Head of caudate nucleus (tissue), 42 donors: Measurements from ENCODE around the gene ASB18.
"Not testable (repeated sequence)": the region's sequence is repeated elsewhere in the genome, so short reads cannot be mapped to it uniquely, and the experiment has no call there.

Experiments used
- DNase-seq, 42 donors: peaks; one replicate each; pipeline versions ENCODE4 v3.0.0 to v3.0.0-alpha.2; 2020 to 2021; ENCODE audit warnings: mixed read lengths in 7 of 42
- intact Hi-C: fragments of 100-400 bp; cut with DNase I; formaldehyde crosslinking; loops from one replicate; pipeline ENCODE4 v1.15.0; 2022

Gene ASB18

GRCh38 chr2:236288373-236288772, 24.2 kb upstream of the ASB18 start:
- DNase-seq, intact Hi-C loops: not testable (repeated sequence)

- DNase-seq, result no peak
- intact Hi-C loops, result no loop called here
These were observed 23.4 kb upstream of the ASB18 start for GRCh38 chr2:236287656-236288055.

DNA sequence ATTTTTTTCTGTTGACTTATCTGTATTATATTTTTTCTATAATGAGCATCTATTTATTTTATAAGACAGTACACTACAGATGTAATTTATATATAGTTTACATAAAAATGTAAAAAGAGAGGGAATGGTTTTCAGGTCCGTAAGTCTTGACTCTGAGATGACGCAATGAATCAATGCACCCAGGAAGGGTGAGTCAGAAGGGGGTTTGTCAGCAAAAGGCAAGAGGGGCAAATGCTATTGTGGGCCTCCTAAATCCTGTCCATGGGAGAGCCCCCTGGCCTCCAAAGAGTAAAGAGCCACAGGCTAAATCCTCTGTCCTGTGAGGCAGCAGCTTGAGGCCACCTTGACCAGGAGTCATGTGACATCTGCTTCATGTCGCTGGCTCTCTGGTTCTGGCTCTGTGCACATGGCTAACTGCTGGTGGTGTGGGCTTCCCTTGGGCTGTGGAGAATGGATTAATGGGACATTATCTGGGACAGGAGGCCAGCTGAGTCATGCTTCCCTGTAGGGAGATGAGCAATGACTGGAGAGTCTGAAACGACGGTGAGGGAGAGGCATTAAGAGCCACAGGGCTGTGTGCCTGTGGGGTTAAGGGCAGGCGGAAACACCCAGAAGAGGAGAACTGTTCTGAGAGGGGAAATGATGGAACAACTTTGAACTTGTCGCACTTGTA, 22.8 kb upstream of the ASB18 start:
- no peak for DNase-seq
- intact Hi-C loops, result no loop called here

GRCh38 chr2:236284208-236284607, 20.0 kb upstream of the ASB18 start:
- intact Hi-C loops, result no loop called here
- DNase-seq, result no peak

GRCh38 chr2:236282406-236282805, 18.2 kb upstream of the ASB18 start:
- intact Hi-C loops, result no loop called here
- no peak for DNase-seq

- DNase-seq, result no peak
- intact Hi-C loops, result no loop called here
These were observed 17.2 kb upstream of the ASB18 start for GRCh38 chr2:236281423-236281822.

DNA sequence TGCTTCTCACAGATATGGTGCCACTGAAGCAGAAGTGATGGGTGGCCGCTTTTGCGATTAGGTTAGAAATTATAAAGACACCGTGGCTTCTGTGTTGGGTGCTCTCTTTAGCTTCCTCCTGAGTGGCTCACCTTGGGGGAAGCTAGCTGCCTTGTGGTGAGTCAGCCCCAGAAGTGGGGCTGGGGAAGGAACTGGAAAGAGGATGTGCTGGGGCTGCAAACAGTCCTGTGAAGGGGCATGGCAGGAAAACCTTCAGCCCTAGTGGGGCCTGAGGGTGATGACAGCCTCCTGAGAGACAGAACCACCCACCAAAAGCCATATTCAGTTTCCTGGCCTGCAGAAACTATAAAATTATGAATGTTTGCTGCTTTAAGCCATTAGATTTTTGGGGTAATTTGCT, 8.9 kb upstream of the ASB18 start:
- DNase-seq, result no peak
- intact Hi-C loops, result no loop called here

DNA sequence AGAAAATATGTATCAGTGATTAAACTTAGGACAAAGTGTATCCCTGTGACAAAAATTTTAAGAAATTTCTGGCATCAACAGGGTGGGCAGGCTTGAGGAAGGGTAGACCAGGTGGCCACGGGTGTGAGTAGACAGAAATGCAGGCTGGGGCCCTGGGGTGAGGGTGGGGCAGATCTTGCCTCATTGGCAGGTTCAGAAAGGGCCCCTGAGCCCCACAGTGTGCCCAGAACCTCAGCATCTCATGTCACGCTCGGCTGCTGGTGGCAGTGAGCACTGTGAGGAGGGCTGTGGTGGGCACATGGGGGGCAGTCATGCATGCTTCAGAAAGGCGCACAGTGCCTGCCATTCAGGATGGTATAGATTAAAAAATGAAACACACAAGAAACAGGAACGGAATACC, 7.6 kb upstream of the ASB18 start:
- intact Hi-C loops, result no loop called here
- DNase-seq, result no peak

DNA sequence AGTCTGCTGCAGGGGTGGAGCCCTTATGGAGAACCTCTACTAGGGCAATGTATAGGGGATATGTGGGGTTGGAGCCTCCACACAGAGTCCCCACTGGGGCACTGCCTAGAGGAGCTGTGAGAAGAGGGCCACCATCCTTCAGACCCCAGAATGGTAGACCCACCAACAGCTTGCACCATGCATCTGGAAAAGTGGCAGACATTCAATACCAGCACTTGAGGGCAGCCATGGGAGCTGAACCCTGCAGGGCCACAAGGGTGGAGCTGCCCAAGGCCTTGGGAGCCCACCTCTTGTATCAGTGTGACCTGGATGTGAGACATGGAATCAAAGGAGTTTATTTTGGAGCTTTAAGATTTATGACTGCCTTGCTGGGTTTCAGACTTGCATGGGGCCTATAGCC, 5.7 kb upstream of the ASB18 start:
- intact Hi-C loops, DNase-seq: not testable (repeated sequence)

GRCh38 chr2:236265675-236266074, 1.5 kb upstream of the ASB18 start:
- intact Hi-C loops, result no loop called here
- no peak for DNase-seq

- no peak for DNase-seq
- intact Hi-C loops, result no loop called here
These were observed 2.0 kb downstream of the ASB18 start for GRCh38 chr2:236262238-236262637.

DNA sequence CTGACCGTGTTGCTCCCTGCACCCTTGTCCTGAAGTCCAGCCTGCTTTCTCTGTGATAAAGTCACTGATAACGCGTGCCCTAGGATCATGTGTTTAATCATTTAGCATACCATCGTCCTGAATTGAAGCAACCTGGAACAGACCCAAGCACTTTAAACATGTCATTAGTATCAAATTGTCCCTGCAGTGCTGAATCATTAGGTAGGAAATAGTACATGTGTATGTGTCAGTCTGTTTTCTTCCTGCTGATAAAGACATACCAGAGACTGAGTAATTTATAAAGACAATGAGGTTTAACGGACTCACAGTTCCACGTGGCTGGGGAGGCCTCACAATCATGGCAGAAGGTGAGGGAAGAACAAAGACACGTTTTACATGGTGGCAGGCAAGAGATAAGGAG, 2.8 kb downstream of the ASB18 start:
- intact Hi-C loops, result no loop called here
- DNase-seq, result no peak

- no peak for DNase-seq
- intact Hi-C loops, result no loop called here
These were observed 4.8 kb downstream of the ASB18 start for GRCh38 chr2:236259371-236259770.

DNA sequence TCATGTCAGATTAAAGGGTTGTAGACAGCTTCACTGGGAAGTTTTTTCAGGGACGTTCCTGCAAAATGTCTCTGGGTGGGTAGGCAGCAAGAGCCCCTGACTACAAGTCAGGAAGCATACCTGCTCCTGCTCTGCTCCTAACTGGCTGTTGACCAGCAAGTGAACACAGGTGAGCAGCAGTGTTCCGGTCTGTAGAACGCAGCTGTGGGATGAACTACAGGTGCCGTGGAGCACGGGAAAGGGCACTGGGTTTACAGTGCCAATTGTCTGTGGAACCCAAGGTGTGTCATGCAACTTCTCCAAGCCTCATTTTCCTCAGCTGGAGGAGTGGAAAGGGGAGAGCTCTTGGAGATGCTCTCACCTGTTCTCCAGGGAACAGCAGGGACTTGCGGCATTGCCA, 6.6 kb downstream of the ASB18 start:
- intact Hi-C loops, result no loop called here
- DNase-seq, result no peak

GRCh38 chr2:236257136-236257535, 7.1 kb downstream of the ASB18 start:
- DNase-seq, result no peak
- intact Hi-C loops, result no loop called here

GRCh38 chr2:236256366-236256985, 7.7 kb downstream of the ASB18 start:
- intact Hi-C loops, result no loop called here
- no peak for DNase-seq

- DNase-seq, result no peak
- intact Hi-C loops, result no loop called here
These were observed 9.5 kb downstream of the ASB18 start for GRCh38 chr2:236254674-236255073.

- no peak for DNase-seq
- intact Hi-C loops, result no loop called here
These were observed 10.2 kb downstream of the ASB18 start for GRCh38 chr2:236254001-236254400.

GRCh38 chr2:236252602-236253001, 11.6 kb downstream of the ASB18 start:
- intact Hi-C loops, result no loop called here
- no peak for DNase-seq

DNA sequence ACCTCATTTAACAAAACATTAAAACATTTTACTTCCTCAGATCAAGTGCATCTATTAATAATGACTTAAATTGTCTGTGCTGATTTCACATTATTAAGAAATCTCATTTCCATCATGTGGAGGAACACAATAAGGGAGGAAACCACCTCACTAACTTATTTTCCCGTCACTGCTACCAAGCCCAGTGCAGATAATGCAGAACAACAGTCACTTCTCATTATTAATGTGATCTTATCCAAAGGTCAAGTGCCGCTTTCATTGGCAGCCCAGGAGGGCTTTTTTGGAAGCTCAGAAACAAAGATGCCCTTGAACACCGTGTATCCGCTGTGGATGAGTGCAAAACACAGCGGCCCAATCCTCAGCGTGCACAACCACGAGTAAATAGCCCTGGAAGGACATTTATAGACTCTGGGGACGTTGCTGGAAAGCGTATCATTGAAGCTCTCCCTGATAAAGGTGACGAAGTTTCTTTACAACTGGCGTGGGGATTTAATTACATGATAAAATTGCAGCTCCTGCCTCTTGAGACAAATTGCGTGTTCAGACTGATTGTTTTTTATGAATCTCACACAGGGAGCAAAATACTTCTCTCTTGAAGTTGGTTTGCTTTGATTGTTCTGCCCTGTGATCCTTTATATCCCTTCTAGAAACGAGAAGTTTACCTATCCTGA, 13.2 kb downstream of the ASB18 start:
- no peak for DNase-seq
- intact Hi-C loops, result no loop called here

DNA sequence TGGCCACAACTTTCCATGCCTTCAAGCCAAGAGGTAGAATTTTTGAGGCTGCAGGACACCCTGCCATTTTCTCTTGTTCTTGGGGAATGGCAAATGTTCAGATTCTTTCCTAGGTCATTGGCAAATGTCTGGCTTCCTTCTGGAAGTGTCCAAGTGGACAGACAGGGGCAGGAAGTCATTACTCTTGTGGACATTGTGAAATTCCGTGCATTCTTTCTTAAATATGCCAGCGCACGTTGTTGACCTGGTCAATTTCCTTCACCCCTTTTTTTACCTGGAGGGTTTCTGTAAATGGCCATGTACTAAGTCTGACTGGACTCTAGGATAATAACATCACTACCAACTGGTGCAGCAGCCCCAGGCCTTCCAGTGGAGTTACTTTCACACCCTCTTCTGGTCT, 13.9 kb downstream of the ASB18 start:
- intact Hi-C loops, result no loop called here
- DNase-seq, result no peak
